ENCODE measurements around the gene IPO7.

GRCh38 chr11:9386086-9386485 lies 1.6 kb downstream of the IPO7 start:
- TF ChIP-seq TARDBP (IDR thresholded peaks at IDR 0.05), result no peak
- TF ChIP-seq SP1 (IDR thresholded peaks at IDR 0.05), result no peak
- no peak for TF ChIP-seq FOXA1 (IDR thresholded peaks at IDR 0.05)
